ENCODE measurements around the gene PACRG. TPM values are rescaled to one million over a fixed set of nuclear protein-coding genes. Genes with fewer than 3 reads are reported as not detected.

PACRG gene
- total and polyA plus RNA-seq, 2 of the 8 experiments (the other 6 are each of a cell fraction or from before 2014, with no cell fraction given): 0.44 to 0.54 TPM

- Histone ChIP-seq H2BK20ac (ENCODE audit: low read length) (no peak overlapping the region), H3K79me1 (ENCODE audit: low read depth, low read length) (no peaks in the 10 kb centered on the region), H3K27me3 (replicated peaks in 1 of 4; ENCODE audit: control insufficient read depth in 3 of 4, extremely low read depth in 1 of 4, insufficient read depth in 3 of 4, low read length in 3 of 4) (no peaks in the 10 kb centered on the region), H3K4me2 (ENCODE audit: insufficient read depth in 1 of 2, low read depth in 2 of 2, low read length in 2 of 2) (no peak overlapping the region), H2BK15ac (ENCODE audit: low read length) (no peak overlapping the region), H3K18ac (ENCODE audit: extremely low read depth, low read length) (no peak overlapping the region), H2BK12ac (ENCODE audit: low read depth, low read length) (no peak overlapping the region), H3K56ac (replicated peaks; ENCODE audit: insufficient read length, low read depth, low read length) (no peak overlapping the region), H3K27ac (ENCODE audit: low read depth, low read length) (no peak overlapping the region), H3K4ac (replicated peaks; ENCODE audit: insufficient read length, low read depth, low read length) (no peak overlapping the region), H4K8ac (ENCODE audit: extremely low read depth, insufficient read depth, low read length) (no peak overlapping the region), H3K9ac (replicated peaks in 1 of 4; ENCODE audit: extremely low read depth in 1 of 4, low read depth in 3 of 4, low read length in 3 of 4) (no peak overlapping the region), H2AK5ac (ENCODE audit: low read depth, low read length) (no peak overlapping the region), H3K4me1 (replicated peaks in 1 of 4; ENCODE audit: control insufficient read depth in 3 of 4, insufficient read depth in 4 of 4, low read length in 3 of 4) (no peaks in the 10 kb centered on the region), H4K20me1 (replicated peaks in 1 of 2; ENCODE audit: control insufficient read depth in 1 of 2, insufficient read depth in 2 of 2, low read length in 2 of 2) (no peaks in the 10 kb centered on the region), H2BK5ac (ENCODE audit: low read depth, low read length) (no peak overlapping the region), H2AFZ (ENCODE audit: low read length) (no peak overlapping the region), H3K14ac (ENCODE audit: insufficient read length) (no peak overlapping the region), H2BK120ac (replicated peaks; ENCODE audit: low read depth, low read length) (no peak overlapping the region), H3K23me2 (ENCODE audit: low read depth, low read length) (no peaks in the 10 kb centered on the region; the same call in 1 of the 2 replicates), H3K36me3 (ENCODE audit: control insufficient read depth in 2 of 4, insufficient read depth in 4 of 4, low read length in 3 of 4) (no peaks in the 10 kb centered on the region), H3K9me3 (ENCODE audit: insufficient read depth in 2 of 2, low read depth in 1 of 2, low read length in 1 of 2) (0 out of 4 replicates have a peak, but pooled peaks cover 0 to 3% of the 10 kb centered on the region in 2 experiments), H3K79me2 (ENCODE audit: control insufficient read depth in 1 of 2, insufficient read depth in 2 of 2, low read length in 2 of 2) (no peaks in the 10 kb centered on the region), H4K91ac (replicated peaks; ENCODE audit: insufficient read length, low read length) (no peak overlapping the region), H4K5ac (ENCODE audit: insufficient read length, low read depth, low read length) (no peak overlapping the region), H3K4me3 (ENCODE audit: extremely low read depth in 1 of 4, insufficient read depth in 2 of 4, low read depth in 3 of 4, low read length in 4 of 4) (no peak overlapping the region), H3K23ac (ENCODE audit: insufficient read length) (no peak overlapping the region)
- FAIRE-seq (no peak), DNase-seq (ENCODE audit: low read depth in 1 of 2, low spot score in 2 of 2) (no peak)
- 88% methylated on average over 1 of the region's 1 CpG; no CpG with 5 or more reads in 1 of the 2 experiments for WGBS, 2 experiments (ENCODE audit: extremely low coverage in 1 of 2, insufficient coverage in 1 of 2, insufficient read length in 1 of 2, insufficient replicate concordance in 2 of 2, low coverage in 1 of 2, low lambda C conversion rate in 2 of 2, missing lambda C conversion rate in 1 of 2)
- ChIA-PET POLR2A (ENCODE audit: partially characterized antibody) (no interaction called here), CTCF (ENCODE audit: partially characterized antibody) (no interaction called here)
- TF ChIP-seq MAFK (IDR thresholded peaks at IDR 0.05; ENCODE audit: low read depth, low read length) (no peak), GABPA (IDR thresholded peaks at IDR 0.05; ENCODE audit: borderline replicate concordance, insufficient read depth, low read length) (no peak), ATF2 (IDR thresholded peaks at IDR 0.05; ENCODE audit: low read length) (no peak)
Measured at GRCh38 chr6:162681447-162681846, 46.3 kb upstream of the PACRG start.
